Neural progenitor cell (in vitro differentiated cells): ENCODE data around the gene ATXN7L2. TPM values are rescaled to one million over a fixed set of nuclear protein-coding genes. Genes with fewer than 3 reads are reported as not detected.

Source experiments
- DNase-seq: peaks from one replicate; pipeline ENCODE4 v3.0.0-alpha.2; 2016; ENCODE audit warnings: low spot score
- H2AFZ ChIP-seq: fragments of 200-600 bp; sonication (generic); replicated peaks from 2 replicates; pipeline ENCODE4 v1.6.1; 2016; ENCODE audit warnings: antibody characterized with exemption
- H3F3A ChIP-seq: fragments of 200-600 bp; sonication (generic); 2 replicates; pipeline ENCODE4 v1.6.1; 2016; ENCODE audit warnings: antibody characterized with exemption, low read depth
- H3K27ac ChIP-seq: fragments of 200-600 bp; sonication (generic); 2 replicates; pipeline ENCODE4 v1.5.1; 2016; ENCODE audit warnings: mild to moderate bottlenecking
- H3K27me3 ChIP-seq: fragments of 200-600 bp; sonication (generic); 2 replicates; pipeline ENCODE4 v1.6.1; 2016; ENCODE audit warnings: mild to moderate bottlenecking, moderate library complexity
- H3K36me3 ChIP-seq: fragments of 200-600 bp; sonication (generic); 2 replicates; pipeline ENCODE4 v1.5.1; 2016
- H3K4me1 ChIP-seq: fragments of 200-600 bp; sonication (generic); 2 replicates; pipeline ENCODE4 v1.6.1; 2016; ENCODE audit warnings: mixed run types
- H3K4me2 ChIP-seq: fragments of 200-600 bp; sonication (generic); 2 replicates; pipeline ENCODE4 v1.6.1; 2016
- H3K4me3 ChIP-seq: fragments of 200-600 bp; sonication (generic); 2 replicates; pipeline ENCODE4 v1.5.1; 2016
- H3K79me2 ChIP-seq: fragments of 200-600 bp; sonication (generic); 2 replicates; pipeline ENCODE4 v1.6.1; 2016; ENCODE audit warnings: low read depth
- H3K9ac ChIP-seq: fragments of 200-600 bp; sonication (generic); 2 replicates; pipeline ENCODE4 v1.6.1; 2016
- H3K9me3 ChIP-seq: fragments of 200-600 bp; sonication (generic); 2 replicates; pipeline ENCODE4 v1.5.1; 2016; ENCODE audit warnings: low read depth
- H4K20me1 ChIP-seq: fragments of 200-600 bp; sonication (generic); 2 replicates; pipeline ENCODE4 v1.6.1; 2016; ENCODE audit warnings: low read depth
- H3K27ac Mint-ChIP-seq: 3 replicates; pipeline ENCODE4 v1.8.0; 2021; ENCODE audit warnings: mixed read lengths
- H3K27me3 Mint-ChIP-seq: 2 replicates; pipeline ENCODE4 v1.8.0; 2022; ENCODE audit warnings: low read depth, mild to moderate bottlenecking, inconsistent platforms, moderate library complexity, mixed read lengths; ENCODE audit not compliant: insufficient read depth
- H3K36me3 Mint-ChIP-seq: 3 replicates; pipeline ENCODE4 v1.8.0; 2021; ENCODE audit warnings: mixed read lengths
- H3K4me1 Mint-ChIP-seq: 3 replicates; pipeline ENCODE4 v1.8.0; 2021; ENCODE audit warnings: mixed read lengths
- H3K4me3 Mint-ChIP-seq: 3 replicates; pipeline ENCODE4 v1.8.0; 2021; ENCODE audit warnings: mild to moderate bottlenecking, moderate library complexity, mixed read lengths
- H3K9me3 Mint-ChIP-seq: 3 replicates; pipeline ENCODE4 v1.8.0; 2020; ENCODE audit warnings: mixed read lengths
- EZH2 ChIP-seq: fragments of 200-600 bp; sonication (generic); IDR thresholded peaks from 2 replicates; pipeline ENCODE4 v1.6.1; 2017; ENCODE audit warnings: antibody characterized with exemption, mild to moderate bottlenecking, moderate library complexity
- EZH2phosphoT487 ChIP-seq: fragments of 200-600 bp; sonication (generic); IDR thresholded peaks from 2 replicates; pipeline ENCODE4 v1.6.1; 2017; ENCODE audit warnings: antibody characterized with exemption
- total RNA-seq: library from RNA; depleted of rRNA; stranded (reverse); fragments of >200 nt; gene quantifications from 2 replicates; pipeline ENCODE4 v1.2.3, GENCODE V29; 2015; ENCODE audit warnings: low replicate concordance
- TF ChIP-seq, protein P1 (sequence below): fragments of 200-600 bp; sonication (generic); IDR thresholded peaks from 2 replicates; pipeline ENCODE4 v1.5.1; 2017; ENCODE audit warnings: antibody characterized with exemption, mild to moderate bottlenecking

The ATXN7L2 gene
- total RNA-seq, 1 donor from 2014 or later = 6.5 TPM

DNA sequence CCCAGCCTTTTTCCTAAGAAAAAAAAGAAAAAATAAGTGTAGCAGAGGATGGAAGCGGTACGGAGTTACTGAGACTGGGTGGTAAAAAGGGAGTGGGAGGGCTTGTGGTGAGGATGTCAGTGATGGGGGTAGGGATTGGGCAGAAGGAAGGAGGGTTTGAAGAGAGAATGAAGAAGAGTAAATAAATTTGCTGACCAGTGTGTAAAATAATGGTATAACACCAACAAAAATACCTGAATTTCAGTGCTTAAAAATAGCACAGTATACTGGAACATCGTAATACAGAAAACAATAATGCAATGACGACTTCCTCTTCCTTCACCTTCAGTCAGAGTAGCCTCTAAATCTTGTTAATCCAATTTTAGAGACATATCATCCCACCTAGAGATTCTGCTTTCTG lies 36.2 kb upstream of the ATXN7L2 start:
- Histone ChIP-seq H3K9me3 (no peaks in the 10 kb centered on the region), H3K27me3 (peaks cover 74% of the 10 kb centered on the region), H3K36me3 (no peaks in the 10 kb centered on the region), H3K4me3 (no peak overlapping the region), H3K4me1 (no peaks in the 10 kb centered on the region), H3K9ac (no peak overlapping the region), H3K27ac (no peak overlapping the region), H3K4me2 (no peak overlapping the region), H4K20me1 (no peaks in the 10 kb centered on the region), H2AFZ (no peak overlapping the region), H3K79me2 (no peaks in the 10 kb centered on the region), H3F3A (no peaks in the 10 kb centered on the region)
- no peaks in the 10 kb centered on the region for H3K36me3 Mint-ChIP-seq
- H3K4me1 Mint-ChIP-seq = no peaks in the 10 kb centered on the region
- no peak overlapping the region for H3K27ac Mint-ChIP-seq
- no peak for DNase-seq
- no peak for TF ChIP-seq EZH2phosphoT487
- TF ChIP-seq, protein P1, sequence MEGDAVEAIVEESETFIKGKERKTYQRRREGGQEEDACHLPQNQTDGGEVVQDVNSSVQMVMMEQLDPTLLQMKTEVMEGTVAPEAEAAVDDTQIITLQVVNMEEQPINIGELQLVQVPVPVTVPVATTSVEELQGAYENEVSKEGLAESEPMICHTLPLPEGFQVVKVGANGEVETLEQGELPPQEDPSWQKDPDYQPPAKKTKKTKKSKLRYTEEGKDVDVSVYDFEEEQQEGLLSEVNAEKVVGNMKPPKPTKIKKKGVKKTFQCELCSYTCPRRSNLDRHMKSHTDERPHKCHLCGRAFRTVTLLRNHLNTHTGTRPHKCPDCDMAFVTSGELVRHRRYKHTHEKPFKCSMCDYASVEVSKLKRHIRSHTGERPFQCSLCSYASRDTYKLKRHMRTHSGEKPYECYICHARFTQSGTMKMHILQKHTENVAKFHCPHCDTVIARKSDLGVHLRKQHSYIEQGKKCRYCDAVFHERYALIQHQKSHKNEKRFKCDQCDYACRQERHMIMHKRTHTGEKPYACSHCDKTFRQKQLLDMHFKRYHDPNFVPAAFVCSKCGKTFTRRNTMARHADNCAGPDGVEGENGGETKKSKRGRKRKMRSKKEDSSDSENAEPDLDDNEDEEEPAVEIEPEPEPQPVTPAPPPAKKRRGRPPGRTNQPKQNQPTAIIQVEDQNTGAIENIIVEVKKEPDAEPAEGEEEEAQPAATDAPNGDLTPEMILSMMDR = no peak
- no peak for TF ChIP-seq EZH2
- no peaks in the 10 kb centered on the region for H3K9me3 Mint-ChIP-seq
- peaks cover 6% of the 10 kb centered on the region for H3K27me3 Mint-ChIP-seq
- H3K4me3 Mint-ChIP-seq = no peak overlapping the region

DNA sequence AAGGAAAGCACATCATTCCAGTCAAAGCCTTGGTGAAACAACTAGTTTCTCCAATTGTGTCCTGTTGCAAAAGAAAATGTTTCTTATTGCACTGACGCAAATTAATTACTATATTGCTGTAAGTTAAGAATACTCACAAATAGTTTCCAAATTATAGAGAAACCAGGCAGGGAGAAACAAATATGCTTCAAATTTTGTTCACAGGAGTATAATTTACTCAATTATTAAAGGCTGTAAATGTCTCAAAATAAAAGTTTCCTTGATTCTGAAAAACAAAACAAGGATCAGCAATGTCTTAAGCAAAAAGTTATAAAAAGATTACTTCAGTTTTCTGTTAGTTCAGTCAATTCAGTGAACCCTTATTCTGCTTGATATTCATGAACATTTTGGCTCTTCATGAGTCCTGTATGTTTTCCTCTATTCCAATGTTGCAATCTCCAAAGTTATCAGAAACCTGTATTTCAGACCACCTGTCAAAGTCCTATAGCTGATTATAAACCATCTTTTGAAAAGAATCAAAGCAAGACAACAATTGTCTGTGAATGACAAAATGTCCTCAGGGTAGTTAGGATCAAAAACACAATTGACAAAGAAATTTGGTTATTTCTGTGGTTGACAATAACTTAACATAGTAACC lies 29.1 kb upstream of the ATXN7L2 start:
- peaks cover 33% of the 10 kb centered on the region for H3K9me3 Mint-ChIP-seq
- peaks cover 13% of the 10 kb centered on the region for H3K27me3 ChIP-seq
- H3K27me3 Mint-ChIP-seq = peaks cover 10% of the 10 kb centered on the region
- H3K4me2 ChIP-seq = no peak overlapping the region
- H3K27ac ChIP-seq = no peak overlapping the region
- no peak overlapping the region for H3K27ac Mint-ChIP-seq
- H3K4me1 Mint-ChIP-seq = no peaks in the 10 kb centered on the region
- H2AFZ ChIP-seq = no peak overlapping the region
- peaks cover 15% of the 10 kb centered on the region for H3K9me3 ChIP-seq
- H4K20me1 ChIP-seq = no peaks in the 10 kb centered on the region
- H3K36me3 Mint-ChIP-seq = no peaks in the 10 kb centered on the region
- H3K4me3 Mint-ChIP-seq = no peak overlapping the region
- H3K79me2 ChIP-seq = no peaks in the 10 kb centered on the region
- H3K36me3 ChIP-seq = no peaks in the 10 kb centered on the region
- no peaks in the 10 kb centered on the region for H3F3A ChIP-seq
- no peaks in the 10 kb centered on the region for H3K4me1 ChIP-seq
- no peak overlapping the region for H3K9ac ChIP-seq
- no peak overlapping the region for H3K4me3 ChIP-seq
- TF ChIP-seq EZH2 = no peak
- no peak for TF ChIP-seq EZH2phosphoT487
- TF ChIP-seq, protein P1 = no peak
- DNase-seq = no peak

DNA sequence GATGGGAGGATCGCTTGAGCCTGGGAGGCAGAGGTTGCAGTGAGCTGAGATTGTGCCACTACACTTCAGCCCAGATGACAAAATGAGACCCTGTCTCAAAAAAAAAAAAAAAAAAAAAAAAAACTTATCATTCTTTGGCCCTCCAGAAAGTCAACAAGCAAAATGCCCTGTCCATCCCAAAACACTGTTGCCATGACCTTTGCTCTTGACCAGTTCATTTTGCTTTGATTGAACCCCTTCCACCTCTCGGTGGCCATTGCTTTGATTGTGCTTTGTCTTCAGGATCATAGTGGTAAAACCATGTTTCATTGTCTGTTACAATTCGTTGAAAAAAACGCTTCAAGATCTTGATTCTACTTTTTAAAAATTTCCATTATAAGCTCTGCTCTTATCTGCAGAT lies 25.9 kb upstream of the ATXN7L2 start:
- Histone ChIP-seq H3K27ac (no peak overlapping the region), H3K9me3 (peaks cover 15% of the 10 kb centered on the region), H3K79me2 (no peaks in the 10 kb centered on the region), H3F3A (no peaks in the 10 kb centered on the region), H3K4me2 (no peak overlapping the region), H2AFZ (no peak overlapping the region), H3K9ac (no peak overlapping the region), H4K20me1 (no peaks in the 10 kb centered on the region), H3K4me1 (no peaks in the 10 kb centered on the region), H3K27me3 (peaks cover 29% of the 10 kb centered on the region), H3K36me3 (no peaks in the 10 kb centered on the region), H3K4me3 (no peak overlapping the region)
- Mint-ChIP-seq H3K27me3 (peaks cover 22% of the 10 kb centered on the region), H3K9me3 (peaks cover 33% of the 10 kb centered on the region), H3K27ac (no peak overlapping the region), H3K4me3 (no peak overlapping the region), H3K4me1 (no peaks in the 10 kb centered on the region), H3K36me3 (no peaks in the 10 kb centered on the region)
- DNase-seq = no peak
- no peak for TF ChIP-seq EZH2phosphoT487
- TF ChIP-seq, protein P1 = no peak
- no peak for TF ChIP-seq EZH2
